Fibroblast of lung (primary cell): ENCODE measurements around the gene ALDH1A2. TPM values are rescaled to one million over a fixed set of nuclear protein-coding genes. Genes with fewer than 3 reads are reported as not detected.

ENCODE experiments used
- DNase-seq, 2 donors: peaks; one replicate each; pipeline versions ENCODE4 v3.0.0 to v3.0.0-alpha.2; 2010; ENCODE audit warnings: low read depth in 2 of 2
- H2AFZ ChIP-seq: 2 replicates; pipeline ENCODE4 v1.5.1; 2012; ENCODE audit warnings: low read length, control low read depth, inconsistent platforms
- H3K27ac ChIP-seq: 2 replicates; pipeline ENCODE4 v1.5.1; 2011; ENCODE audit warnings: low read length, control low read depth; ENCODE audit not compliant: insufficient read depth
- H3K27me3 ChIP-seq: 2 replicates; pipeline ENCODE4 v1.5.1; 2011; ENCODE audit warnings: mild to moderate bottlenecking, low read length; ENCODE audit not compliant: control insufficient read depth, insufficient read depth
- H3K36me3 ChIP-seq: 2 replicates; pipeline ENCODE4 v1.5.1; 2011; ENCODE audit warnings: low read length; ENCODE audit not compliant: control insufficient read depth, insufficient read depth
- H3K4me1 ChIP-seq: 2 replicates; pipeline ENCODE4 v1.5.1; 2011; ENCODE audit warnings: low read length; ENCODE audit not compliant: control insufficient read depth, insufficient read depth; ENCODE audit errors: extremely low read depth
- H3K4me2 ChIP-seq: 2 replicates; pipeline ENCODE4 v1.5.1; 2011; ENCODE audit warnings: low read length, control low read depth; ENCODE audit not compliant: insufficient read depth; ENCODE audit errors: extremely low read depth
- H3K4me3 ChIP-seq, 4 experiments: fragments of 200-600 bp in 1 of 4; sonication (generic) in 1 of 4; replicated peaks in 1 of 4; 2 replicates each; pipeline ENCODE4 v1.5.1; 2011 to 2016; ENCODE audit warnings: low read length in 4 of 4, low read depth in 3 of 4, mild to moderate bottlenecking in 3 of 4, control low read depth in 2 of 4, inconsistent platforms in 1 of 4, mixed read lengths in 1 of 4; ENCODE audit not compliant: insufficient read depth in 1 of 4; ENCODE audit errors: control extremely low read depth in 1 of 4
- H3K79me2 ChIP-seq: 2 replicates; pipeline ENCODE4 v1.5.1; 2012; ENCODE audit warnings: mild to moderate bottlenecking, low read length, inconsistent platforms; ENCODE audit not compliant: control insufficient read depth, insufficient read depth
- H3K9ac ChIP-seq: 2 replicates; pipeline ENCODE4 v1.5.1; 2011; ENCODE audit warnings: mild to moderate bottlenecking, low read length, control low read depth; ENCODE audit not compliant: insufficient read depth
- H3K9me3 ChIP-seq: 2 replicates; pipeline ENCODE4 v1.5.1; 2012; ENCODE audit warnings: low read depth, low read length; ENCODE audit not compliant: control insufficient read depth, insufficient read depth
- H4K20me1 ChIP-seq: 2 replicates; pipeline ENCODE4 v1.5.1; 2011; ENCODE audit warnings: low read length; ENCODE audit not compliant: control insufficient read depth, insufficient read depth; ENCODE audit errors: extremely low read depth
- EZH2 ChIP-seq: IDR thresholded peaks from 2 replicates; pipeline ENCODE4 v1.5.1; 2012; ENCODE audit warnings: low read length, control low read depth, mild to moderate bottlenecking; ENCODE audit errors: missing control alignments
- polyA plus RNA-seq, 2 donors: library from polyadenylated mRNA; depleted of rRNA in 1 of 2; stranded (reverse) in 1 of 2; unstranded in 1 of 2; fragments of >200 nt; gene quantifications; 2 replicates each; pipeline ENCODE4 v1.2.1, GENCODE V29; 2011 to 2012; ENCODE audit warnings: missing spikeins in 1 of 2
- total RNA-seq: library from RNA; depleted of rRNA; stranded (reverse); fragments of >200 nt; gene quantifications from 2 replicates; pipeline ENCODE4 v1.2.1, GENCODE V29; 2014
- TF ChIP-seq, protein P1 (sequence below), 2 donors: IDR thresholded peaks in 1 of 2; conservative IDR thresholded peaks in 1 of 2; 1 replicate in 1 of 2; 2 replicates in 1 of 2; pipeline ENCODE4 v1.5.1; 2011 to 2012; ENCODE audit warnings: low read length in 2 of 2, control low read depth in 1 of 2, inconsistent platforms in 1 of 2, low read depth in 1 of 2, mild to moderate bottlenecking in 1 of 2

The ALDH1A2 gene
- total and polyA plus RNA-seq, 2 donors (not counting 1 experiment from before 2014, with no cell fraction given) = 1.1 to 2.3 TPM

GRCh38 chr15:57992761-57993355 lies 72.7 kb downstream of the ALDH1A2 start:
- H2AFZ ChIP-seq = no peak overlapping the region
- H3K9ac ChIP-seq = no peak overlapping the region
- H3K79me2 ChIP-seq = no peaks in the 10 kb centered on the region
- DNase-seq = peak in 1 of 2 donors; percentile 63
- TF ChIP-seq EZH2 = no peak
- TF ChIP-seq, protein P1, sequence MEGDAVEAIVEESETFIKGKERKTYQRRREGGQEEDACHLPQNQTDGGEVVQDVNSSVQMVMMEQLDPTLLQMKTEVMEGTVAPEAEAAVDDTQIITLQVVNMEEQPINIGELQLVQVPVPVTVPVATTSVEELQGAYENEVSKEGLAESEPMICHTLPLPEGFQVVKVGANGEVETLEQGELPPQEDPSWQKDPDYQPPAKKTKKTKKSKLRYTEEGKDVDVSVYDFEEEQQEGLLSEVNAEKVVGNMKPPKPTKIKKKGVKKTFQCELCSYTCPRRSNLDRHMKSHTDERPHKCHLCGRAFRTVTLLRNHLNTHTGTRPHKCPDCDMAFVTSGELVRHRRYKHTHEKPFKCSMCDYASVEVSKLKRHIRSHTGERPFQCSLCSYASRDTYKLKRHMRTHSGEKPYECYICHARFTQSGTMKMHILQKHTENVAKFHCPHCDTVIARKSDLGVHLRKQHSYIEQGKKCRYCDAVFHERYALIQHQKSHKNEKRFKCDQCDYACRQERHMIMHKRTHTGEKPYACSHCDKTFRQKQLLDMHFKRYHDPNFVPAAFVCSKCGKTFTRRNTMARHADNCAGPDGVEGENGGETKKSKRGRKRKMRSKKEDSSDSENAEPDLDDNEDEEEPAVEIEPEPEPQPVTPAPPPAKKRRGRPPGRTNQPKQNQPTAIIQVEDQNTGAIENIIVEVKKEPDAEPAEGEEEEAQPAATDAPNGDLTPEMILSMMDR (conservative IDR thresholded peaks at IDR 0.05 in 1 of 2, IDR thresholded peaks at IDR 0.05 in 1 of 2; ENCODE audit: low read depth in 1 of 2, low read length in 2 of 2) = no peak
- no peaks in the 10 kb centered on the region for H3K27me3 ChIP-seq
- no peaks in the 10 kb centered on the region for H3K4me1 ChIP-seq
- H3K36me3 ChIP-seq = no peaks in the 10 kb centered on the region
- H3K9me3 ChIP-seq = no peaks in the 10 kb centered on the region
- no peak overlapping the region for H3K4me2 ChIP-seq
- no peak overlapping the region for H3K27ac ChIP-seq
- H3K4me3 ChIP-seq = no peak overlapping the region
- no peaks in the 10 kb centered on the region for H4K20me1 ChIP-seq

GRCh38 chr15:57973534-57973933 lies 92.0 kb downstream of the ALDH1A2 start:
- Histone ChIP-seq H3K9ac (no peak overlapping the region), H3K4me3 (no peak overlapping the region), H3K79me2 (no peaks in the 10 kb centered on the region), H3K27me3 (no peaks in the 10 kb centered on the region), H3K9me3 (no peaks in the 10 kb centered on the region), H3K4me2 (no peak overlapping the region), H3K4me1 (no peaks in the 10 kb centered on the region), H4K20me1 (no peaks in the 10 kb centered on the region), H3K36me3 (no peaks in the 10 kb centered on the region), H2AFZ (no peak overlapping the region), H3K27ac (no peak overlapping the region)
- TF ChIP-seq, protein P1 (conservative IDR thresholded peaks at IDR 0.05 in 1 of 2, IDR thresholded peaks at IDR 0.05 in 1 of 2; ENCODE audit: low read depth in 1 of 2, low read length in 2 of 2) = no peak
- no peak for TF ChIP-seq EZH2
- DNase-seq = no peak

- Histone ChIP-seq H3K36me3 (no peaks in the 10 kb centered on the region), H3K79me2 (no peaks in the 10 kb centered on the region), H3K27me3 (no peaks in the 10 kb centered on the region), H3K4me1 (no peaks in the 10 kb centered on the region), H3K4me3 (no peak overlapping the region), H4K20me1 (no peaks in the 10 kb centered on the region), H3K27ac (no peak overlapping the region), H3K4me2 (no peak overlapping the region), H2AFZ (no peak overlapping the region), H3K9me3 (no peaks in the 10 kb centered on the region), H3K9ac (no peak overlapping the region)
- TF ChIP-seq, protein P1 (conservative IDR thresholded peaks at IDR 0.05 in 1 of 2, IDR thresholded peaks at IDR 0.05 in 1 of 2; ENCODE audit: low read depth in 1 of 2, low read length in 2 of 2) = no peak
- no peak for TF ChIP-seq EZH2
- no peak for DNase-seq
These were observed 92.6 kb downstream of the ALDH1A2 start for GRCh38 chr15:57972864-57973263.
